NCI-H1694 (cell line): ENCODE data around the gene SHISAL2B.
"Not testable (repeated sequence)": the region's sequence is repeated elsewhere in the genome, so short reads cannot be mapped to it uniquely, and the experiment has no call there.

Experiments used
- DNase-seq: peaks from one replicate; lab custom pipeline; 2025; lab: John Stamatoyannopoulos, UW

SHISAL2B gene

GRCh38 chr5:64700765-64701164, 10.5 kb downstream of the SHISAL2B start:
- no peak for DNase-seq

- DNase-seq = not testable (repeated sequence)
Observed at GRCh38 chr5:64706074-64706473, 15.8 kb downstream of the SHISAL2B start.

- DNase-seq = no peak
Observed at GRCh38 chr5:64707191-64707590, 16.9 kb downstream of the SHISAL2B start.

GRCh38 chr5:64714495-64714894, 24.2 kb downstream of the SHISAL2B start:
- DNase-seq = not testable (repeated sequence)

- DNase-seq = no peak
Observed at GRCh38 chr5:64722588-64722987, 32.3 kb downstream of the SHISAL2B start.

GRCh38 chr5:64727150-64727549, 36.8 kb downstream of the SHISAL2B start:
- no peak for DNase-seq

- DNase-seq = no peak
Observed at GRCh38 chr5:64742411-64742810, 52.1 kb downstream of the SHISAL2B start.

- no peak for DNase-seq
Observed at GRCh38 chr5:64742821-64743220, 52.5 kb downstream of the SHISAL2B start.

GRCh38 chr5:64744914-64745313, 54.6 kb downstream of the SHISAL2B start:
- DNase-seq = no peak

GRCh38 chr5:64746446-64746845, 56.1 kb downstream of the SHISAL2B start:
- DNase-seq = no peak

- DNase-seq = no peak
Observed at GRCh38 chr5:64749385-64749784, 59.1 kb downstream of the SHISAL2B start.

- no peak for DNase-seq
Observed at GRCh38 chr5:64754066-64754465, 63.8 kb downstream of the SHISAL2B start.

GRCh38 chr5:64758901-64759300, 68.6 kb downstream of the SHISAL2B start:
- no peak for DNase-seq

GRCh38 chr5:64759960-64760660, 69.8 kb downstream of the SHISAL2B start:
- DNase-seq = no peak

GRCh38 chr5:64763948-64764503, 73.7 kb downstream of the SHISAL2B start:
- no peak for DNase-seq

- DNase-seq = no peak
Observed at GRCh38 chr5:64765804-64766504, 75.7 kb downstream of the SHISAL2B start.

GRCh38 chr5:64766941-64767340, 76.6 kb downstream of the SHISAL2B start:
- DNase-seq = no peak
